ENCODE measurements around the gene KIAA0513.

DNA sequence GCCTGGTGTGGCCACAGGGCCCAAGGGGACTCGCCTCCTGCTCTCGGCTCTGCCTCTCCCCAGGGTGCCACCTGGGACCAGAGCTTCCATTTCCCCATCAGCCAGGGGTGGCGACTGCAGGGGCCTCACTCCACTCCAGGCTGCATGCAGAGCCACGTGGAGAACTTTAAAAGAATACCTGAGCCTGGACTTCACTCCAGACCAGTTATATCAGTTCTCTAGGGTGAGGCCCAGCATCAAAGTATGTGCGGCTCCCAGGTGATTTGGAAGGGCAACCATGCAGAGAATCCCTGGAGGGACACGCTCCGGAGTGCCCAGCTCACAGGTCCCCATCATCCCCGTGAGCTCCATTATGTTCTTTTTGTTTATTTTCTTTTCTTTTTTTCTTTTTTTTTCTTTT, 39.8 kb downstream of the KIAA0513 start:
- TF ChIP-seq, protein P1, sequence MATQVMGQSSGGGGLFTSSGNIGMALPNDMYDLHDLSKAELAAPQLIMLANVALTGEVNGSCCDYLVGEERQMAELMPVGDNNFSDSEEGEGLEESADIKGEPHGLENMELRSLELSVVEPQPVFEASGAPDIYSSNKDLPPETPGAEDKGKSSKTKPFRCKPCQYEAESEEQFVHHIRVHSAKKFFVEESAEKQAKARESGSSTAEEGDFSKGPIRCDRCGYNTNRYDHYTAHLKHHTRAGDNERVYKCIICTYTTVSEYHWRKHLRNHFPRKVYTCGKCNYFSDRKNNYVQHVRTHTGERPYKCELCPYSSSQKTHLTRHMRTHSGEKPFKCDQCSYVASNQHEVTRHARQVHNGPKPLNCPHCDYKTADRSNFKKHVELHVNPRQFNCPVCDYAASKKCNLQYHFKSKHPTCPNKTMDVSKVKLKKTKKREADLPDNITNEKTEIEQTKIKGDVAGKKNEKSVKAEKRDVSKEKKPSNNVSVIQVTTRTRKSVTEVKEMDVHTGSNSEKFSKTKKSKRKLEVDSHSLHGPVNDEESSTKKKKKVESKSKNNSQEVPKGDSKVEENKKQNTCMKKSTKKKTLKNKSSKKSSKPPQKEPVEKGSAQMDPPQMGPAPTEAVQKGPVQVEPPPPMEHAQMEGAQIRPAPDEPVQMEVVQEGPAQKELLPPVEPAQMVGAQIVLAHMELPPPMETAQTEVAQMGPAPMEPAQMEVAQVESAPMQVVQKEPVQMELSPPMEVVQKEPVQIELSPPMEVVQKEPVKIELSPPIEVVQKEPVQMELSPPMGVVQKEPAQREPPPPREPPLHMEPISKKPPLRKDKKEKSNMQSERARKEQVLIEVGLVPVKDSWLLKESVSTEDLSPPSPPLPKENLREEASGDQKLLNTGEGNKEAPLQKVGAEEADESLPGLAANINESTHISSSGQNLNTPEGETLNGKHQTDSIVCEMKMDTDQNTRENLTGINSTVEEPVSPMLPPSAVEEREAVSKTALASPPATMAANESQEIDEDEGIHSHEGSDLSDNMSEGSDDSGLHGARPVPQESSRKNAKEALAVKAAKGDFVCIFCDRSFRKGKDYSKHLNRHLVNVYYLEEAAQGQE (IDR thresholded peaks at IDR 0.05; ENCODE audit: insufficient read depth in 1 of 2, low read depth in 2 of 2, low read length in 2 of 2) = no peak
- TF ChIP-seq SIN3A (IDR thresholded peaks at IDR 0.05; ENCODE audit: borderline replicate concordance, insufficient read depth, low read length) = no peak
- TF ChIP-seq POLR2AphosphoS5 (IDR thresholded peaks at IDR 0.05; ENCODE audit: low read depth, low read length) = no peak
- TF ChIP-seq FOXP2 (optimal IDR thresholded peaks at IDR 0.05; ENCODE audit: borderline replicate concordance, extremely low read depth, extremely low read length, insufficient read depth) = no peak
- TF ChIP-seq TAF1 (IDR thresholded peaks at IDR 0.05; ENCODE audit: borderline replicate concordance, insufficient read depth, low read length) = no peak
